ENCODE results near the gene CABLES2.

CABLES2 gene, protein sequence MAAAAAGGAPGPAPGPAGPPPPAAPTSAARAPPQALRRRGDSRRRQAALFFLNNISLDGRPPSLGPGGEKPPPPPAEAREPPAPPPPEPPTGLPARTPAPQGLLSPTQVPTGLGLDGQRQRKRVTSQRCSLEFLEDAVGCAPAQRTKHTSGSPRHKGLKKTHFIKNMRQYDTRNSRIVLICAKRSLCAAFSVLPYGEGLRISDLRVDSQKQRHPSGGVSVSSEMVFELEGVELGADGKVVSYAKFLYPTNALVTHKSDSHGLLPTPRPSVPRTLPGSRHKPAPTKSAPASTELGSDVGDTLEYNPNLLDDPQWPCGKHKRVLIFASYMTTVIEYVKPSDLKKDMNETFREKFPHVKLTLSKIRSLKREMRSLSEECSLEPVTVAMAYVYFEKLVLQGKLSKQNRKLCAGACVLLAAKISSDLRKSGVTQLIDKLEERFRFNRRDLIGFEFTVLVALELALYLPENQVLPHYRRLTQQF

DNA sequence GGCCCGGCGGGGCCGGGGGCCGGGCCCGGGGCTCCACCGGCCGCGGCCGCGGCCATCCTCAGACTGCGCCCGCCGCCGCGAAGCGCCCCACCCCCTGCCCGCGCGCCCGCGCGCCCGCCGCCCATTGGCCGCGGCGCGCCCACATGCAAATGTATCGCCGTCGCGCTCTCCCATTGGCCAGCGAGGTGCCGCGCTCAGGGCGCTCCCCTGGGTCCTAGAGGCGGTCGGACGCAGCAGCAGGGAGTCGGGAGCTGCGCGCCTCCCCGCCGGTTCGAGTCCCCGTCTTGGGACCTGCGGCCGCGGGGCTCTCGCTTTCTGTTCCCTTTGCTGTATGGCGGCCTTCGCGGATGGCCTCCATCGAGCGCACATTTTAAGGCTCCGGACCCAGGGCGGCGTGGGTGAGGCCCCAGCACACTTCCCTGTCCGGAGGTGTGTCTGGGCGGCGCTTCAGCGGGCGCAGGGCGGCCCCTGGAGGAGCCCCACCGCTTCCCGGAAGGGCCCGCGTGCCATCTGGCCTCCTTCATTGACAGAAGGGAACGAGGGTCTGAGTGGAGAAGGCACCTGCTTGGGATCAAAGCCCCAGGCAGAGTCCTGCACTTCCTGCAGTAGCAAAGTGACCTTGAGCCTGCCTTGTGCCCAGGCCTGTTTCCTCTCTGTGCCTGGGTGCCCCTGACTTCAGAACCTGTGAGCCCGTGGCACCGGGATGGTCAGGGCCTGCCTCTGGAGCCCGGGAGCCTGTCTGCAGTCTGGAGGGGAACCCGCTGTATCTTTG is at the start of gene CABLES2:
TSS of gene CABLES2 (minus strand) at position 65 of the 772 bp plus-strand sequence. CDS start at position 56, 9 bp downstream.
- H3K4me3 ChIP-seq (ENCODE audit: low read depth, low read length): peak within 1 kb of the TSS; percentile 73
- peak; percentile 79 for DNase-seq (ENCODE audit: low read depth)

- H3K4me3 ChIP-seq (ENCODE audit: low read depth, low read length): no peak overlapping the region
- DNase-seq (ENCODE audit: low read depth): no peak
These were observed 48.8 kb upstream of the CABLES2 start for GRCh38 chr20:62455929-62456328.

GRCh38 chr20:62454904-62455636 is 48.0 kb upstream of the CABLES2 start:
- DNase-seq (ENCODE audit: low read depth): no peak
- H3K4me3 ChIP-seq (ENCODE audit: low read depth, low read length): no peak overlapping the region

GRCh38 chr20:62453186-62453808 is 46.2 kb upstream of the CABLES2 start:
- H3K4me3 ChIP-seq (ENCODE audit: low read depth, low read length): no peak overlapping the region
- no peak for DNase-seq (ENCODE audit: low read depth)

GRCh38 chr20:62452475-62453095 is 45.5 kb upstream of the CABLES2 start:
- H3K4me3 ChIP-seq (ENCODE audit: low read depth, low read length): no peak overlapping the region
- no peak for DNase-seq (ENCODE audit: low read depth)

DNA sequence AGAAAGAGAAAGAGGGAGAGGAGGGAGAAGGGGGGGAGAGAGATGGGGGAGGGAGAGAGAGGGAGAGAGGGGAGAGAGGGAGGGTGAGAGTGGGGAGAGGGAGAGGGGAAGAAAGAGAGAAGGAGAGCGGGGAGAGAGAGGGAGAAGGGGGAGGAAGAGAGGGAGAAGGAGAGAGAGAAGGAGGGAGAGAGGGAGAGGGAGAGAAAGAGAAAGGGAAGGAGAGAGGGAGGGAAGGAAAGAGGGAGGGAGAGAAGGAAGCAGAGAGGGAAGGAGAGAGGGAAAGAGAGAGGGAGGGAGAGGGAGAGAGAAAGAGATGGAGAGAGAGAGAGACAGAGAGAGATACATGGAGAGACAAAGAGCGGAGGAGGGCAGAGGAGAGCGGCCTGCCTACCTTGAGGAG is 44.9 kb upstream of the CABLES2 start:
- no peak for DNase-seq (ENCODE audit: low read depth)
- H3K4me3 ChIP-seq (ENCODE audit: low read depth, low read length): no peak overlapping the region

DNA sequence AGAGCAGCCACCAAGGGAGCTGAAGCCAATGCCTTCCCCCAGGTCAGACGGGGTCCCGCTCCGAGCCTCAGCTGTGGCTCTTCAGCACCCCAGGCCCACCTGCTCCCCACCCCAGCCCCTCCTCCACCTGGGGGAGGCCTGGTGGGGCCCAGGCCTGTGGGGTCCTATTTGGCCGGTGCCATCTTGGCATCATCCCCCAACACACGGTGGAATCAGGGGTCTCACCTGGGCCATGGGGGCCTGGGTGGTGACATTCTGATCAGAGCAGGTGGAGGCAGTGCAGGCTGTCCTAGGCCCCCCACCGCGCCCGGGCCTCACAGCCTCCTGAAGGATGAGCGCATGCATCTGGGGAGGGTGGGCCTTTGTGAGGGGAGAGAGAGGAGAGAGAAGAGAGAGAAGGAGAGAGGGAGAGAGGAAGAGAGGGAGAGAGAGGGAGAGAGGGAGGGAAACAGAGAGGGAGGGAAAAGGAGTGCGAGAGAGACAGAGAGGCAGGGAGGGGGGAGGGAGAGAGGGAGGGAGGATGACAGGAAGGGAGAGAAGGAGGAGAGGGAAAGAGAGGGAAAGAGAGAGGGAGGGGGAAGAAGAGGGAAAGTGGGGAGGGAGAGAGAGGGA is 44.2 kb upstream of the CABLES2 start:
- DNase-seq (ENCODE audit: low read depth): no peak
- no peak overlapping the region for H3K4me3 ChIP-seq (ENCODE audit: low read depth, low read length)

- H3K4me3 ChIP-seq (ENCODE audit: low read depth, low read length): no peak overlapping the region
- DNase-seq (ENCODE audit: low read depth): no peak
These were observed 43.0 kb upstream of the CABLES2 start for GRCh38 chr20:62449951-62450691.

DNA sequence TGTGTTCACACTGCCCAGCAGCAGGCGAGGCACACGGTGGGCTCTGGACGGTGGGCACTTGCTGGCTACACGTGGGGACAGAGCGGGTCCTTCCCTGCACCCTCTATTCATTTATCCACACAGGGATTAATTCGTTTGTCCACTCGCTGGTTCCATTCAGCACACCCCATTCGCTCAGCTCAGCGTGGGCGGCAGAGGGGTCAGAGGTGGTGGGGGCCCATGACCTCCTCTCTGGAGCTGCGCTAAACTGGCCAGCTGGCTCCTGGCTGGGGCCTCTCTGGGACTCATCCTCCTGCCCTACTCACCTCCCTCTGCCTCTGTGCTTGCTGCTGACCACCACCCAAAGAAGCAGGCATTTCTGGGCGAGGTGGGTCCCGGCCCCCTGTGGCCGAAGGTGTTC is 41.7 kb upstream of the CABLES2 start:
- DNase-seq (ENCODE audit: low read depth): no peak
- no peak overlapping the region for H3K4me3 ChIP-seq (ENCODE audit: low read depth, low read length)

GRCh38 chr20:62448038-62448437 is 41.0 kb upstream of the CABLES2 start:
- DNase-seq (ENCODE audit: low read depth): no peak
- H3K4me3 ChIP-seq (ENCODE audit: low read depth, low read length): no peak overlapping the region

GRCh38 chr20:62446888-62447869 is 40.1 kb upstream of the CABLES2 start:
- no peak for DNase-seq (ENCODE audit: low read depth)
- H3K4me3 ChIP-seq (ENCODE audit: low read depth, low read length): no peak overlapping the region

DNA sequence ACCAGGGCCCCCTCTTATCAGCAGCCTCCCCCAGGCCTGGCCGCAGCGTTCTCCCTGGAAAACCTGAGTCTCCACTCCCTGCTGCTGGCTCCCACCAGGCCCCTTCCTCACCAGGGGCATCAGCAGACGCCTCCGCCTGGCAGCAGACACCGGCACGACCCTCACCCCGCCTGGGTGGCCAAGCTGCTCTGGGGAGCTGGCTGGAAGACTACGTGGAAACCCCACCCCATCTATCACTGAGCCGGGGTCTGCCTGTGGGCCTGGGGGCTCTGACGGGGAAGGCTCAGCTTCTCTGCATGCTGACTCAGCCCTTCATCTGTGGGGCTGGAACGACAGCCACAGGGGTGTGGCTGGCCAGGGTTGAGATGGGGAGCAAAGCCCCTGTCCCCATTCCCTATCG is 39.4 kb upstream of the CABLES2 start:
- no peak overlapping the region for H3K4me3 ChIP-seq (ENCODE audit: low read depth, low read length)
- DNase-seq (ENCODE audit: low read depth): no peak

GRCh38 chr20:62445553-62446340 is 38.7 kb upstream of the CABLES2 start:
- no peak overlapping the region for H3K4me3 ChIP-seq (ENCODE audit: low read depth, low read length)
- no peak for DNase-seq (ENCODE audit: low read depth)

- H3K4me3 ChIP-seq (ENCODE audit: low read depth, low read length): no peak overlapping the region
- no peak for DNase-seq (ENCODE audit: low read depth)
These were observed 37.2 kb upstream of the CABLES2 start for GRCh38 chr20:62444286-62444685.

- DNase-seq (ENCODE audit: low read depth): no peak
- H3K4me3 ChIP-seq (ENCODE audit: low read depth, low read length): no peak overlapping the region
These were observed 35.0 kb upstream of the CABLES2 start for GRCh38 chr20:62441987-62442539.

GRCh38 chr20:62439218-62439617 is 32.1 kb upstream of the CABLES2 start:
- no peak for DNase-seq (ENCODE audit: low read depth)
- H3K4me3 ChIP-seq (ENCODE audit: low read depth, low read length): no peak overlapping the region
